Mesothelial cell of epicardium (in vitro differentiated cells): ENCODE results near the gene KLHDC4. TPM values are rescaled to one million over a fixed set of nuclear protein-coding genes. Genes with fewer than 3 reads are reported as not detected.

Experiments used
- DNase-seq, 2 experiments: peaks; one replicate each; pipeline ENCODE4 v3.0.0; 2021; ENCODE audit warnings: low spot score in 2 of 2; ENCODE audit not compliant: unreplicated experiment in 2 of 2
- H3K27ac Mint-ChIP-seq: 2 replicates; pipeline ENCODE4 v1.8.0; 2021; ENCODE audit warnings: mixed read lengths
- H3K27me3 Mint-ChIP-seq: 2 replicates; pipeline ENCODE4 v1.8.0; 2021; ENCODE audit warnings: low read depth, mixed read lengths
- H3K36me3 Mint-ChIP-seq: 2 replicates; pipeline ENCODE4 v1.8.0; 2021; ENCODE audit warnings: mixed read lengths
- H3K4me1 Mint-ChIP-seq: 2 replicates; pipeline ENCODE4 v1.8.0; 2021; ENCODE audit warnings: mixed read lengths
- H3K4me3 Mint-ChIP-seq: 2 replicates; pipeline ENCODE4 v1.8.0; 2021; ENCODE audit warnings: mild to moderate bottlenecking, moderate library complexity, mixed read lengths
- H3K9me3 Mint-ChIP-seq: 2 replicates; pipeline ENCODE4 v1.8.0; 2021; ENCODE audit warnings: mixed read lengths
- CTCF ChIP-seq: fragments of 200-600 bp; sonication (generic); IDR thresholded peaks from one replicate; pipeline ENCODE4 v1.5.0; 2021; ENCODE audit warnings: antibody characterized with exemption; ENCODE audit not compliant: unreplicated experiment
- total RNA-seq: library from RNA; stranded (reverse); gene quantifications from 3 replicates; pipeline ENCODE4 v1.2.1, GENCODE V29; 2021

KLHDC4 gene
- total RNA-seq, 1 donor from 2014 or later, result 52.7 TPM

- Mint-ChIP-seq H3K4me3 (no peak overlapping the region), H3K36me3 (no peaks in the 10 kb centered on the region), H3K4me1 (no peaks in the 10 kb centered on the region), H3K9me3 (no peaks in the 10 kb centered on the region), H3K27me3 (no peaks in the 10 kb centered on the region), H3K27ac (no peak overlapping the region)
- DNase-seq, result no peak
- TF ChIP-seq CTCF, result no peak
Measured at GRCh38 chr16:87669672-87670071, 96.1 kb downstream of the KLHDC4 start.

GRCh38 chr16:87667946-87668345 lies 97.8 kb downstream of the KLHDC4 start:
- Mint-ChIP-seq H3K27me3 (peaks cover 2% of the 10 kb centered on the region), H3K9me3 (no peaks in the 10 kb centered on the region), H3K4me3 (no peak overlapping the region), H3K4me1 (no peaks in the 10 kb centered on the region), H3K36me3 (no peaks in the 10 kb centered on the region), H3K27ac (no peak overlapping the region)
- TF ChIP-seq CTCF, result no peak
- no peak for DNase-seq

GRCh38 chr16:87667443-87667842 lies 98.3 kb downstream of the KLHDC4 start:
- H3K4me3 Mint-ChIP-seq, result no peak overlapping the region
- peaks cover 2% of the 10 kb centered on the region for H3K27me3 Mint-ChIP-seq
- no peaks in the 10 kb centered on the region for H3K9me3 Mint-ChIP-seq
- H3K27ac Mint-ChIP-seq, result no peak overlapping the region
- no peaks in the 10 kb centered on the region for H3K4me1 Mint-ChIP-seq
- DNase-seq, result no peak
- H3K36me3 Mint-ChIP-seq, result no peaks in the 10 kb centered on the region
- TF ChIP-seq CTCF, result no peak

- Mint-ChIP-seq H3K27me3 (peaks cover 3% of the 10 kb centered on the region), H3K4me1 (no peaks in the 10 kb centered on the region), H3K27ac (no peak overlapping the region), H3K36me3 (no peaks in the 10 kb centered on the region), H3K9me3 (no peaks in the 10 kb centered on the region), H3K4me3 (no peak overlapping the region)
- DNase-seq, result no peak
- TF ChIP-seq CTCF, result no peak
Measured at GRCh38 chr16:87666919-87667318, 98.9 kb downstream of the KLHDC4 start.

GRCh38 chr16:87665193-87665592 lies 100.6 kb downstream of the KLHDC4 start:
- no peaks in the 10 kb centered on the region for H3K36me3 Mint-ChIP-seq
- H3K4me3 Mint-ChIP-seq, result no peak overlapping the region
- H3K27ac Mint-ChIP-seq, result no peak overlapping the region
- DNase-seq, result no peak
- no peaks in the 10 kb centered on the region for H3K9me3 Mint-ChIP-seq
- H3K4me1 Mint-ChIP-seq, result no peaks in the 10 kb centered on the region
- no peak for TF ChIP-seq CTCF
- H3K27me3 Mint-ChIP-seq, result peaks cover 11% of the 10 kb centered on the region

- Mint-ChIP-seq H3K4me1 (no peaks in the 10 kb centered on the region), H3K27ac (no peak overlapping the region), H3K9me3 (no peaks in the 10 kb centered on the region), H3K4me3 (no peak overlapping the region), H3K36me3 (no peaks in the 10 kb centered on the region), H3K27me3 (peaks cover 11% of the 10 kb centered on the region)
- DNase-seq, result no peak
- no peak for TF ChIP-seq CTCF
Measured at GRCh38 chr16:87664792-87665191, 101.0 kb downstream of the KLHDC4 start.
